Esophagus muscularis mucosa (tissue), 4 donors: ENCODE data around the gene MST1R. TPM values are rescaled to one million over a fixed set of nuclear protein-coding genes. Genes with fewer than 3 reads are reported as not detected.

ENCODE experiments used
- DNase-seq: peaks from one replicate; pipeline ENCODE4 v3.0.0-alpha.2; 2017; ENCODE audit errors: extremely low spot score
- H3K27ac ChIP-seq, 4 donors: fragments of 200-600 bp; sonication (generic); replicated peaks in 1 of 4; 1 replicate in 3 of 4; 2 replicates in 1 of 4; pipeline ENCODE4 v1.5.1; 2016 to 2019; ENCODE audit warnings: mild to moderate bottlenecking in 1 of 4
- H3K27me3 ChIP-seq, 4 donors: fragments of 200-600 bp; sonication (generic); one replicate each; pipeline versions ENCODE4 v1.5.1 to v1.6.0; 2016 to 2019
- H3K36me3 ChIP-seq, 4 donors: fragments of 200-600 bp; sonication (generic); one replicate each; pipeline ENCODE4 v1.5.1; 2016 to 2019
- H3K4me1 ChIP-seq, 4 donors: fragments of 200-600 bp; sonication (generic); one replicate each; pipeline ENCODE4 v1.5.1; 2016 to 2019
- H3K4me3 ChIP-seq, 4 donors: fragments of 200-600 bp; sonication (generic); 1 replicate in 2 of 4; 2 replicates in 2 of 4; pipeline ENCODE4 v1.5.1; 2016 to 2019; ENCODE audit warnings: mild to moderate bottlenecking in 4 of 4, moderate library complexity in 1 of 4
- H3K9me3 ChIP-seq, 4 donors: fragments of 200-600 bp; sonication (generic); 1 replicate in 3 of 4; 2 replicates in 1 of 4; pipeline ENCODE4 v1.5.1; 2016 to 2019
- CTCF ChIP-seq, 3 experiments: fragments of 200-600 bp in 2 of 3; fragments of 450-650 bp in 1 of 3; sonication (generic) in 2 of 3; IDR thresholded peaks; one replicate each; pipeline ENCODE4 v1.5.1; 2017 to 2019; ENCODE audit warnings: antibody characterized with exemption in 3 of 3, mild to moderate bottlenecking in 2 of 3, moderate library complexity in 1 of 3
- EP300 ChIP-seq: sonication (generic); formaldehyde crosslinking; IDR thresholded peaks from one replicate; pipeline ENCODE4 v1.6.1; 2017; ENCODE audit warnings: antibody characterized with exemption
- POLR2A ChIP-seq: fragments of 450-650 bp; IDR thresholded peaks from one replicate; pipeline ENCODE4 v1.6.1; 2017; ENCODE audit warnings: antibody characterized with exemption, moderate library complexity, mild to moderate bottlenecking, low read depth
- POLR2AphosphoS5 ChIP-seq, 2 donors: sonication (generic); formaldehyde crosslinking; IDR thresholded peaks; one replicate each; pipeline ENCODE4 v1.6.1; 2017; ENCODE audit warnings: antibody characterized with exemption in 2 of 2
- WGBS: methylation state at CpG from one replicate; pipeline ENCODE4 v1.1.5; 2018; 5-methylcytosine and 5-hydroxymethylcytosine counted together
- intact Hi-C: fragments of 100-400 bp; cut with DNase I; formaldehyde crosslinking; loops from one replicate; pipeline ENCODE4 v1.15.1; 2023
- total RNA-seq, 4 donors: library from RNA; depleted of rRNA; stranded (reverse); fragments of >200 nt; gene quantifications; one replicate each; pipeline versions ENCODE4 v1.1.0 to v1.2.1, GENCODE V29; 2016

Gene MST1R
- total RNA-seq, 4 donors from 2014 or later, result 1.7 to 6.6 (median 3.6) TPM

DNA sequence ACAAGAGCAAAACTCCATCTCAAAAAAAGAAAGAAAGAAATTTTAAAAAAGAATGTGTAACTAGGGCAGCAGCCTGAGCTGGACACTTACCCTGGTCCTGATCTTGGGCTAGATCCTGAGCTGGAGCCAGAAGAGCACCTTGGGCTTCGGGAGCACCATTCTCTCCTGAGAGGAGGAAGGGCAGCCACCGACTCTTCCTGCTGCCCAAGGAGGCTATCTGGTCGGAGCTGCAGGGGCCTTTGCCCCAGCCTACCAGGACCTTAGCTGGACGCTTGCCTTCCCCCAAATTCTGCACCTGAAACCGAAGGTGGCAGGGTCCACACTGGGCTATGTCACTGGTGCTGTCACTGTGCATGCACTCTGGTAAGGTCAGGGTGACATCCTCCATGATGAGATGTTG, 27.1 kb downstream of the MST1R start:
- intact Hi-C loops, result no loop called here
- Histone ChIP-seq H3K4me3 (no peak overlapping the region), H3K9me3 (no peaks in the 10 kb centered on the region), H3K36me3 (no peaks in the 10 kb centered on the region), H3K27me3 (peaks cover 0 to 8% (median under 1%) of the 10 kb centered on the region in 4 donors), H3K4me1 (peaks cover 7 to 13% (median 10%) of the 10 kb centered on the region in 4 donors), H3K27ac (no peak overlapping the region)
- WGBS, result 100% methylated on average over 4 of the region's 5 CpGs
- no peak for TF ChIP-seq POLR2A
- TF ChIP-seq CTCF (IDR thresholded peaks at IDR 0.05), result no peak
- TF ChIP-seq POLR2AphosphoS5 (IDR thresholded peaks at IDR 0.05), result no peak
- TF ChIP-seq EP300, result no peak
- DNase-seq, result no peak

DNA sequence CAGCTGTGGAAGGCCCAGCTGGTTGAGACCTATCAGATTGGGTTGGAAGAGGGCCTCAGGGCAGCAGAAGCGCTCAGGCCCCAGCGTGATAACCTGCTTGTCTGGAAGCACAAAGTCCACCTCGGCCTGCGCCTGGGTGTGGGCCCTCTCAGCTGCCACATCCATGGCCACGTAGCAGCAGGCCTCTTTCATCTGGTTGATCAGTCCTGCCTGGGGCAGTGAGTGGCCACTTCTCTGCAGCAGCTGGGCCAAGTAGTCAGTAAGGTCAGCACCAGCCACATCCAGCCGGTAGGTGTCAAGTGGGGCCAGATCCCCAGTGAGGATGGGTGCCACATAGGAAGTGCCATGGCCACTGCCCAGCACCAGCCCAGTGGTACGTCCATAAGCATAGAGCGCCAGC, 30.1 kb downstream of the MST1R start:
- 95% methylated on average over 8 of the region's 8 CpGs for WGBS
- TF ChIP-seq EP300 (no peak), POLR2A (no peak), CTCF (IDR thresholded peaks at IDR 0.05) (no peak), POLR2AphosphoS5 (IDR thresholded peaks at IDR 0.05) (no peak)
- intact Hi-C loops, result no loop called here
- no peak overlapping the region for H3K4me3 ChIP-seq
- no peaks in the 10 kb centered on the region for H3K9me3 ChIP-seq
- no peak for DNase-seq
- no peak overlapping the region for H3K27ac ChIP-seq
- H3K4me1 ChIP-seq, result peaks cover 10 to 16% (median 15%) of the 10 kb centered on the region in 4 donors
- H3K27me3 ChIP-seq, result peaks cover 0 to 37% (median 15%) of the 10 kb centered on the region in 4 donors
- H3K36me3 ChIP-seq, result no peaks in the 10 kb centered on the region

DNA sequence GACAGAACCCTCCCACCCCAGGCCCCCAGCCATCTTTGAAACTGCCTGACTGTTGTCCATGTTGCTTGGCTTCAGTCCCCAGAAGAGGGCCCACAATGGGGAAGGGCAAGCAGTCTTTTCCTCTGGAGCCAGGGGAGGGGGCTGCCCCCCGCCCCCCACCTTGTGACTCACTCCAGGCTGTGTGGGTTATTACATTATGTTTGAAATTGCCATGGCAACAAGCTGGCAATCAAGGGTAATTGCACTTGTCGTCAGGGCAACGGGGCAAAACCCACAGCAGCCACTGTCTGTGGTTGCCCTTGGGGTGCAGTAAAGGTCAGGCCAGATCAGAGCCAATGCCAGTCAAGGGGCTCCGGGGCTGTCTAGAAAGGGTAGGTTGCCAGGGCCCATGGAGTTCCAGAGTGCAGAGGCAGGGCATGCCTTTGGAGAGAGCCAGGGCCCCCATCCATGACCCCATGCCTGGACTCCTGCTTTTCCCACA, 30.8 kb downstream of the MST1R start:
- intact Hi-C loops, result no loop called here
- peaks cover 10 to 16% (median 15%) of the 10 kb centered on the region in 4 donors for H3K4me1 ChIP-seq
- H3K4me3 ChIP-seq, result no peak overlapping the region
- H3K27ac ChIP-seq, result no peak overlapping the region
- no peaks in the 10 kb centered on the region for H3K36me3 ChIP-seq
- 50% methylated on average over 1 of the region's 4 CpGs for WGBS
- peaks cover 0 to 45% (median 20%) of the 10 kb centered on the region in 4 donors for H3K27me3 ChIP-seq
- TF ChIP-seq POLR2AphosphoS5 (IDR thresholded peaks at IDR 0.05) (no peak), CTCF (IDR thresholded peaks at IDR 0.05) (no peak)
- H3K9me3 ChIP-seq, result no peaks in the 10 kb centered on the region
- no peak for DNase-seq

DNA sequence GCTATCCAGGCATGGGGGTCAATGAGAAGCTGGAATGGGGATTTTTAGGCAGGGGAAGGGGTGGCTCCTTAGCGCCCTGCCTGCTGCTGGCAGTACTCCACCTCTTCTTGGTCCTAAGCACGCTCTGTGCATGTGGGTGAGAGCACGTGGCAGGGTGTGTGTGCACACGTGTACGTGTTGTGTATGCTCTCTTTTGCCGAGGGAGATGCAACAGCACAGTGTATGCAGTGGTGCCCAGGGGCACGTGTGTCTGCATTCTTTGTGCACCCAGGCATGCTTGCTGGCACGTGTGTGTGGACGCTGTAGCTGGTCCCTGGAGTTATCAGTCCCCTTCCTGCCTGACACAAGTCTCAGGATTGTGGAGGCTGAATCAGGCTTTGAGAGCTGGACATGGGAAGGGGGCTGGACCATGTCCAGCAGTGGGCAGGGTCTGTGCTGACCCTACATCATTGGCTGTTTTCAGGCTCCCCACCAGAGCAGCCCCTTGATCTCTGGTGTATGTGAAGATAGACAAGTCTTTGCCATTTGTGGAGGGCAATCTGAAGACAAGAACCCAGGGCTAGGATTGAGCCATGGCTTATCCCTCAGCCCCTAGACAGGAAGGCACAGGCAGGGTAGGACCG, 32.0 kb downstream of the MST1R start:
- no peaks in the 10 kb centered on the region for H3K36me3 ChIP-seq
- H3K4me3 ChIP-seq, result no peak overlapping the region
- H3K9me3 ChIP-seq, result no peaks in the 10 kb centered on the region
- WGBS, result 79% methylated on average over 7 of the region's 10 CpGs
- no peak for TF ChIP-seq POLR2A
- TF ChIP-seq CTCF (IDR thresholded peaks at IDR 0.05), result no peak
- TF ChIP-seq EP300, result no peak
- TF ChIP-seq POLR2AphosphoS5 (IDR thresholded peaks at IDR 0.05), result no peak
- peaks cover 0 to 55% (median 20%) of the 10 kb centered on the region in 4 donors for H3K27me3 ChIP-seq
- intact Hi-C loops, result no loop called here
- peaks cover 10 to 16% (median 15%) of the 10 kb centered on the region in 4 donors for H3K4me1 ChIP-seq
- H3K27ac ChIP-seq, result no peak overlapping the region
- no peak for DNase-seq
